Bronchial epithelial cell (primary cell): Measurements from ENCODE around the gene RNF224. TPM values are rescaled to one million over a fixed set of nuclear protein-coding genes. Genes with fewer than 3 reads are reported as not detected.
"Not testable (repeated sequence)": the region's sequence is repeated elsewhere in the genome, so short reads cannot be mapped to it uniquely, and the experiment has no call there.

Experiments used
- DNase-seq: peaks from one replicate; pipeline ENCODE4 v3.0.0-alpha.2; 2010; ENCODE audit warnings: low read depth
- FAIRE-seq: peaks from 2 replicates; lab custom pipeline; 2011; peaks lifted over from hg19 to GRCh38; lab: Jason Lieb, UNC
- H3K27me3 ChIP-seq: 2 replicates; pipeline ENCODE4 v1.5.1; 2011; ENCODE audit warnings: low read length; ENCODE audit not compliant: control insufficient read depth, insufficient read depth
- H3K36me3 ChIP-seq: 2 replicates; pipeline ENCODE4 v1.5.1; 2011; ENCODE audit warnings: low read length; ENCODE audit not compliant: control insufficient read depth, insufficient read depth
- H3K4me3 ChIP-seq: 2 replicates; pipeline ENCODE4 v1.5.1; 2011; ENCODE audit warnings: mild to moderate bottlenecking, low read depth, low read length, control low read depth
- total RNA-seq: library from RNA; depleted of rRNA; stranded (reverse); fragments of >200 nt; gene quantifications from 2 replicates; pipeline ENCODE4 v1.2.1, GENCODE V29; 2014
- TF ChIP-seq, protein P1 (sequence below): IDR thresholded peaks from 2 replicates; pipeline ENCODE4 v1.5.1; 2011; ENCODE audit warnings: mild to moderate bottlenecking, moderate library complexity, low read length, control low read depth, inconsistent platforms; ENCODE audit not compliant: insufficient read depth, severe bottlenecking

Gene RNF224
- total RNA-seq, 1 donor from 2014 or later, result under 0.01 TPM

DNA sequence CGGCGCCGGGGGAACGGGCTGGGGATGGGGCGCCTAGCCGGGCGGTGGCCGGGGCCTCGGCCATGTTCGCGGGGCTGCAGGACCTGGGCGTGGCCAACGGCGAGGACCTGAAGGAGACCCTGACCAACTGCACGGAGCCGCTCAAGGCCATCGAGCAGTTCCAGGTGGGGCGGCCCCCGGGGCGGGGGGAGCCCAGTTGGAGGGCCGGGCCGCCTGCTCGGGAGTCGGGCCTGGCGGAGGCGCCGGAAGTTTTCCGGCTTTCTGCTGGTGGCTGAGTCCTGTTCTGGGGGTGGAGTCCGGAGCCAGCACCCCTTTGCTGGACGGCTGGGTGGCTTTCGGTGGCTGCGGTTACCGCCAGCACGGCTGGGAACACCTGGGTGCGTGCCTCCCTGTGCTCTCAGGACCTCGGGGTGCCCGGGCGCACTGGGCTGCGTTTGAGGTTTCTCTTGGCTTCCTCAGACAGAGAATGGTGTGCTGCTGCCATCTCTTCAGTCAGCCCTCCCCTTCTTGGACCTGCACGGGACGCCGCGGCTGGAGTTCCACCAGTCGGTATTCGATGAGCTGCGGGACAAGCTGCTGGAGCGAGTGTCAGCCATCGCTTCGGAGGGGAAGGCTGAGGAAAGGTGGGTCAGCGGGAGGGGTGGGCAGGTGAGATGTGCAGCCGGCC is 28.3 kb downstream of the RNF224 start:
- TF ChIP-seq, protein P1, sequence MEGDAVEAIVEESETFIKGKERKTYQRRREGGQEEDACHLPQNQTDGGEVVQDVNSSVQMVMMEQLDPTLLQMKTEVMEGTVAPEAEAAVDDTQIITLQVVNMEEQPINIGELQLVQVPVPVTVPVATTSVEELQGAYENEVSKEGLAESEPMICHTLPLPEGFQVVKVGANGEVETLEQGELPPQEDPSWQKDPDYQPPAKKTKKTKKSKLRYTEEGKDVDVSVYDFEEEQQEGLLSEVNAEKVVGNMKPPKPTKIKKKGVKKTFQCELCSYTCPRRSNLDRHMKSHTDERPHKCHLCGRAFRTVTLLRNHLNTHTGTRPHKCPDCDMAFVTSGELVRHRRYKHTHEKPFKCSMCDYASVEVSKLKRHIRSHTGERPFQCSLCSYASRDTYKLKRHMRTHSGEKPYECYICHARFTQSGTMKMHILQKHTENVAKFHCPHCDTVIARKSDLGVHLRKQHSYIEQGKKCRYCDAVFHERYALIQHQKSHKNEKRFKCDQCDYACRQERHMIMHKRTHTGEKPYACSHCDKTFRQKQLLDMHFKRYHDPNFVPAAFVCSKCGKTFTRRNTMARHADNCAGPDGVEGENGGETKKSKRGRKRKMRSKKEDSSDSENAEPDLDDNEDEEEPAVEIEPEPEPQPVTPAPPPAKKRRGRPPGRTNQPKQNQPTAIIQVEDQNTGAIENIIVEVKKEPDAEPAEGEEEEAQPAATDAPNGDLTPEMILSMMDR, result no peak
- FAIRE-seq, result no peak
- peak overlapping the region; percentile 89 for H3K4me3 ChIP-seq

DNA sequence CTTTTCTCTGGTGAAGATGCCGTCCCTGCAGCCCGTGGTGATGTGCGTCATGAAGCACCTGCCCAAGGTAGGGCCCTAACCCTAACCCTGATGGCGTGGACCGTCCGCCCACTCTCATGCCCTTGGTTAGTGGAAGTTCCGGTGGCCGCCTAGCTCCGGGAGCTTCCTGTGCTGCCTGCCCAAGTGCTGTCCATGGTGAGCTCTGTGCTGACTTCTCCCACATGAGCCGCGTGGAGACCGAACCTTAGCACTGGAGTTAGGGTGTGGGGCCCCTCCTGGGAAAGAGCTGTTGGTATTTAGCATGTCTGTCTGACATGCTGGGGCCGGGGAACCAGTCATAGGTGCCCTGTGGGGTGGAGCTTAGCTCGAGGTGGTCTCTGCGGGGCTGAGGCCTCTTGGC is 29.1 kb downstream of the RNF224 start:
- peak overlapping the region; percentile 89 for H3K4me3 ChIP-seq
- H3K36me3 ChIP-seq, result peaks cover 9% of the 10 kb centered on the region
- no peak for DNase-seq
- TF ChIP-seq, protein P1, result no peak
- H3K27me3 ChIP-seq, result no peaks in the 10 kb centered on the region
- no peak for FAIRE-seq

More for the DNA sequence above, 28.3 kb downstream of the RNF224 start:
- no peak for DNase-seq
- H3K27me3 ChIP-seq, result no peaks in the 10 kb centered on the region
- H3K36me3 ChIP-seq, result peaks cover 9% of the 10 kb centered on the region

DNA sequence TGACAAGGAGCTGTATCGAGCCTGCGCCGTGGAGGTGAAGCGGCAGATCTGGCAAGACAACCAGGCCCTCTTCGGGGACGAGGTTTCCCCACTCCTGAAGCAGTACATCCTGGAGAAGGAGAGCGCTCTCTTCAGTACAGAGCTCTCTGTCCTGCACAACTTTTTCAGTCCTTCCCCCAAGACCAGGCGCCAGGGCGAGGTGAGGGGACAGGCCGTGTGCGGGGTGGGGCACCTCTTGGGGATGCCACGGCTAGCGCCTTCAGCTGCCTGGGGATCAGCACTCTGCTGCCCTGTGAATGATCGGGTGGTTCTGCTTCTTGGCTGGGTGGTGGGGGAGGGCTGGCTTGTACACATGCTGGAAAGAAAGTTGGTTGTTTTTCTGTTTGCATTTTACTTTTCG is 29.6 kb downstream of the RNF224 start:
- FAIRE-seq (no peak), DNase-seq (no peak)
- H3K4me3 ChIP-seq, result no peak overlapping the region
- H3K36me3 ChIP-seq, result peaks cover 9% of the 10 kb centered on the region
- TF ChIP-seq, protein P1, result no peak
- H3K27me3 ChIP-seq, result no peaks in the 10 kb centered on the region

DNA sequence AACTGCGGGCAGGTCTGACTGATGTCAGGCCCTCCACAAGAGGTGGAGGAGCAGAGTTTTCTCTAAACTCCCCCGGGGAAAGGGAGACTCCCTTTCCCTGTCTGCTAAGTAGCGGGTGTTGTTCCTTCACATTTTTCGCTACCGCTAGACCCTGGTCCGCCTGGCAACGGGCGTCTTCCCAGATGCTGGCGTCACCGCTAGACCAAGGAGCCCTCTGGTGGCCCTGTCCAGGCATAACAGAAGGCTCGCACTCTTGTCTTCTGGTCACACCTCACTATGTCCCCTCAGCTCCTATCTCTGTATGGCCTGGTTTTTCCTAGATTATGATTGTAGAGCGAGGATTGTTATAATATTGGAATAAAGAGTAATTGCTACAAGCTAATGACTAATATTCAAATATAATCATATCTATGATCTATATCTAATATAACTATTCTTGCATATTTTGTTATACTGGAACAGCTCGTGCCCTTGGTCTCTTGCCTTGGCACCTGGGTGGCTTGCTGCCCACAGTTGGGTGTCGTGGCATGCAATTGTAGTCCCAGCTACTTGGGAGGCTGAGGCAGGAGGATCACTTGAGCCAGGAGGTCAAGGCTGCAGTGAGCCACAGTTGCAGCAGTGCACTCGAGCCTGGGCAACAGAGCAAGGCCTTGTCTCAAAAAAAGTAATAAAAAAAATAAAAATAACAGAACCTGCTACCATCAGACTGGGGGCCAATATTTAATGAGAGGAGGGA is 35.0 kb downstream of the RNF224 start:
- FAIRE-seq, H3K27me3 ChIP-seq, DNase-seq, H3K4me3 ChIP-seq: not testable (repeated sequence)
- TF ChIP-seq, protein P1, result peak; percentile 31
- H3K36me3 ChIP-seq, result peaks cover 24% of the 10 kb centered on the region

DNA sequence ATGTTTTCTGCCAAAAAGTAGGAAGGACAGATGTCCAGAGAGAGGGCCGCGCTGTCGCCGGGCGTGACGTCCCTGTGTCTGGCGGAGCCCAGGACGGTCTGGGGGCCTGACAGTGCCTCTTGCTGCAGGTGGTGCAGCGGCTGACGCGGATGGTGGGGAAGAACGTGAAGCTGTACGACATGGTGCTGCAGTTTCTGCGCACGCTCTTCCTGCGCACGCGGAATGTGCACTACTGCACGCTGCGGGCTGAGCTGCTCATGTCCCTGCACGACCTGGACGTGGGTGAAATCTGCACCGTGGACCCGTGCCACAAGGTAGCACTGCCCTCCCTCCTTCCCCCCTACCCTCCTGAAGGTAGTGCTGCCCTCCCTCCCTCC is 35.6 kb downstream of the RNF224 start:
- FAIRE-seq (no peak), DNase-seq (no peak)
- TF ChIP-seq, protein P1, result no peak
- no peak overlapping the region for H3K4me3 ChIP-seq
- no peaks in the 10 kb centered on the region for H3K27me3 ChIP-seq
- peaks cover 26% of the 10 kb centered on the region for H3K36me3 ChIP-seq

DNA sequence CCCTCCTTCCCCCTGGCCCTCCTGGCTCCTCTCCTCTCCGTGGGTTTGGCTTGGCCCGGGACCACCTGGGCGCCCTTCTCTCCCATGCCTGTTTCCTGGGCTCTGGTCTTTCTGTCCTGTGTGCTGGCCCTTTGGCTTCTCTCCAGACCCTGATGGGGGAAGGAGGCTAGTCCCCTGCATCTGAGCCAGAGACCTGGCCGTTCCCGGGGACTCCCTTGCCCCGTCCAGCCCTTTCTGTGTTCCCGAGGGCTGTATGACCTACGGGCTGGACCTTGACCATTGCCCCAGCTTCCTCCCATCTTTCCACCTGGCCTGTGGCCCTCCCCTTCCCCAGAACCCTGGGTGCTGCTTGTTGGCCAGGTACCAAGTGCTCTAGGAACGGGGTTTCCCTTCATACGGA is 36.2 kb downstream of the RNF224 start:
- TF ChIP-seq, protein P1, result no peak
- DNase-seq, result no peak
- no peak for FAIRE-seq
- H3K27me3 ChIP-seq, result no peaks in the 10 kb centered on the region
- H3K4me3 ChIP-seq, result no peak overlapping the region
- peaks cover 26% of the 10 kb centered on the region for H3K36me3 ChIP-seq
